K562 (cell line): ENCODE data around the gene HARS1. TPM values are rescaled to one million over a fixed set of nuclear protein-coding genes. Genes with fewer than 3 reads are reported as not detected.

Source experiments
- BCLAF1 ChIP-seq, 2 experiments: fragments of 450-650 bp in 1 of 2; IDR thresholded peaks; 2 replicates each; pipeline ENCODE4 v1.6.1; 2011 to 2017; ENCODE audit warnings: low read depth in 2 of 2, antibody characterized with exemption in 1 of 2, borderline replicate concordance in 1 of 2, low read length in 1 of 2, mild to moderate bottlenecking in 1 of 2, mixed read lengths in 1 of 2; ENCODE audit not compliant: control insufficient read depth in 1 of 2
- CHD4 ChIP-seq: fragments of 200-600 bp; sonication (generic); IDR thresholded peaks from 3 replicates; pipeline ENCODE4 v1.6.1; 2012; ENCODE audit warnings: low read depth, mild to moderate bottlenecking, mixed read lengths, low read length, inconsistent platforms; ENCODE audit not compliant: insufficient read depth, insufficient replicate concordance, poor library complexity, severe bottlenecking
- E2F1 ChIP-seq: sonication (generic); formaldehyde crosslinking; IDR thresholded peaks from 2 replicates; pipeline ENCODE4 v1.8.1; 2023; ENCODE audit warnings: mild to moderate bottlenecking, missing genetic modification reagents, moderate library complexity
- EGR1 ChIP-seq: fragments of 450-650 bp; conservative IDR thresholded peaks from 2 replicates; pipeline ENCODE4 v1.6.1; 2017; ENCODE audit warnings: mild to moderate bottlenecking
- ETV1 ChIP-seq: fragments of 450-650 bp; conservative IDR thresholded peaks from 2 replicates; pipeline ENCODE4 v1.6.1; 2016; ENCODE audit warnings: missing genetic modification characterization, control low read depth, low read depth, missing compliant biosample characterization
- IFI16 ChIP-seq: fragments of 250-450 bp; sonication (Bioruptor Pico); IDR thresholded peaks from 2 replicates; pipeline ENCODE4 v2.1.2; 2022; ENCODE audit warnings: mild to moderate bottlenecking, inconsistent platforms
- MAFF ChIP-seq: IDR thresholded peaks from 2 replicates; pipeline ENCODE4 v1.6.1; 2012; ENCODE audit warnings: low read length, improper control_type of control experiment
- NFIC ChIP-seq: fragments of 450-650 bp; IDR thresholded peaks from 2 replicates; pipeline ENCODE4 v1.6.1; 2017; ENCODE audit warnings: mild to moderate bottlenecking, inconsistent platforms
- POLR2A ChIP-seq: fragments of 450-650 bp; conservative IDR thresholded peaks from 2 replicates; pipeline ENCODE4 v1.6.1; 2016
- SAP30 ChIP-seq: fragments of 200-600 bp; sonication (generic); IDR thresholded peaks from 2 replicates; pipeline ENCODE4 v1.6.1; 2012; ENCODE audit warnings: borderline replicate concordance, low read depth, mild to moderate bottlenecking, moderate library complexity, low read length, control low read depth, inconsistent platforms; ENCODE audit not compliant: insufficient read depth, poor library complexity, severe bottlenecking
- ZBTB12 ChIP-seq: fragments of 250-450 bp; sonication (Bioruptor Pico); IDR thresholded peaks from 2 replicates; pipeline ENCODE4 v1.4.0; 2020
- ZC3H4 ChIP-seq: sonication (generic); formaldehyde crosslinking; IDR thresholded peaks from 2 replicates; pipeline ENCODE4 v1.9.0; 2021; ENCODE audit warnings: missing genetic modification reagents, borderline replicate concordance
- ZNF12 ChIP-seq: sonication (generic); formaldehyde crosslinking; IDR thresholded peaks from 2 replicates; pipeline ENCODE4 v1.4.0; 2020; ENCODE audit warnings: mild to moderate bottlenecking, missing genetic modification reagents
- ZNF274 ChIP-seq: IDR thresholded peaks from 2 replicates; pipeline ENCODE4 v1.6.1; 2011; ENCODE audit warnings: low read depth, mild to moderate bottlenecking, low read length, moderate library complexity, borderline replicate concordance
- ZNF584 ChIP-seq: fragments of 200-800 bp; sonication (Bioruptor generic); IDR thresholded peaks from 2 replicates; pipeline ENCODE4 v1.6.1; 2016; ENCODE audit warnings: low read depth, mild to moderate bottlenecking, missing genetic modification characterization, missing compliant biosample characterization
- ZZZ3 ChIP-seq: fragments of 450-650 bp; IDR thresholded peaks from 2 replicates; pipeline ENCODE4 v1.6.1; 2016; ENCODE audit warnings: antibody characterized with exemption, mild to moderate bottlenecking, moderate library complexity
- polyA plus RNA-seq, 8 experiments: library from polyadenylated mRNA; depleted of rRNA in 4 of 8; stranded (reverse) in 5 of 8; unstranded in 3 of 8; fragments of >200 nt; fragmentation: Nextera tagmentation in 2 of 8; fragmentation: Illumina TruSeq in 1 of 8; extraction: Ambion mirVana in 2 of 8; extraction: Trizol in 1 of 8; gene quantifications; 2 replicates each; pipeline versions ENCODE4 v1.2.1 to v1.2.3, GENCODE V29; 2011 to 2014; ENCODE audit warnings: inconsistent platforms in 1 of 8, missing spikeins in 1 of 8
- total RNA-seq, 7 experiments: library from RNA; depleted of rRNA in 6 of 7; stranded (reverse); fragments of >200 nt in 6 of 7; fragmentation: Illumina TruSeq in 2 of 7; extraction: Trizol in 2 of 7; gene quantifications; 2 replicates each; pipeline versions ENCODE4 v1.2.1 to v1.2.3, GENCODE V29; 2011 to 2021; ENCODE audit warnings: low replicate concordance in 1 of 7
- TF ChIP-seq, protein P1 (sequence below): fragments of 450-650 bp; formaldehyde crosslinking; IDR thresholded peaks from 2 replicates; pipeline ENCODE4 v1.4.0; 2020; ENCODE audit warnings: mild to moderate bottlenecking, moderate library complexity
- TF ChIP-seq, protein P2 (sequence below): sonication (generic); formaldehyde crosslinking; IDR thresholded peaks from 2 replicates; pipeline ENCODE4 v1.8.1; 2023; ENCODE audit warnings: mild to moderate bottlenecking, missing genetic modification reagents

HARS1 gene
- total and polyA plus RNA-seq, 9 of the 15 experiments (the other 6 are each of a cell fraction or from before 2014, with no cell fraction given), result 13.5 to 88.5 (median 75.2) TPM

DNA sequence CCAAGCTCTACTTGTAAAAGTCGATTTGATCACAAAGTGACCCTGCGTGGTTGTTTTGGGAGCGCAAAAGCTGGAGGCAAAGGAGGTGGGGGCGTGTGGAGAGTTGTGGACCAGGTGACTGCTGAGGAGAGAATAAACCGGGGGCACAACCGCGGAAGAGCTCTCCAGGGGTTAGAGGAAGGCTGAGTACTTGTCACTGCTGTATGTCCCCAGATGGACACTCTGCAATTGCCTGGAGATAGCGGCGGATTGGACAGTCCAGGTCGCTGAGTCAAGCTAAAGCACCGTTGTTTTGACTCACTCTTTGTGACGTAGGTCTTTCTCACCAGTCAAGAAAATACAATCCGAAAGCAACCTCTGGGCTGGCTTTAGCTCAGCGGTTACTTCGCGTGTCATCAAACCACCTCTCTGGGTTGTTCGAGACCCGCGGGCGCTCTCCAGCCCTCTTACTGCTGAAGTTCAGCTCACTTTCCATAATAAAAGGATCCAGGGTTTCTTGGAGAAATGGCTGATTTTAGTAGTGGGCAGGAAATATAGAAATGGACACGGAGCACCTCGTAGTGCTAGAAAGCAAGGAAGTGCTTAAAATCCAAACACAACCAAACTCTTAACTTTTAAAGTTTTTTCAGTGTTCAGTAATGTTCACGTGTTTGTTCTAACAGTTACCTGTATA lies 34.8 kb upstream of the HARS1 start (continued):
- TF ChIP-seq E2F1, result peak; percentile 89; the same call in 1 of the 2 replicates
- TF ChIP-seq IFI16 (CRISPR knock-in tag), result no peak
- TF ChIP-seq, protein P1, sequence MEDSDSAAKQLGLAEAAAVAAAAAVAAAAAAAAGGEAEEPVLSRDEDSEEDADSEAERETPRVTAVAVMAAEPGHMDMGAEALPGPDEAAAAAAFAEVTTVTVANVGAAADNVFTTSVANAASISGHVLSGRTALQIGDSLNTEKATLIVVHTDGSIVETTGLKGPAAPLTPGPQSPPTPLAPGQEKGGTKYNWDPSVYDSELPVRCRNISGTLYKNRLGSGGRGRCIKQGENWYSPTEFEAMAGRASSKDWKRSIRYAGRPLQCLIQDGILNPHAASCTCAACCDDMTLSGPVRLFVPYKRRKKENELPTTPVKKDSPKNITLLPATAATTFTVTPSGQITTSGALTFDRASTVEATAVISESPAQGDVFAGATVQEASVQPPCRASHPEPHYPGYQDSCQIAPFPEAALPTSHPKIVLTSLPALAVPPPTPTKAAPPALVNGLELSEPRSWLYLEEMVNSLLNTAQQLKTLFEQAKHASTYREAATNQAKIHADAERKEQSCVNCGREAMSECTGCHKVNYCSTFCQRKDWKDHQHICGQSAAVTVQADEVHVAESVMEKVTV (CRISPR knock-in tag), result no peak
- no peak for TF ChIP-seq ZNF12
- TF ChIP-seq ZZZ3, result no peak
- TF ChIP-seq ZNF274, result 0 out of 2 replicates have a peak, but pooled peaks have one; percentile 31
- peak; percentile 92 for TF ChIP-seq ZBTB12 (CRISPR knock-in tag)
- TF ChIP-seq POLR2A, result peak; percentile 74
- TF ChIP-seq ZC3H4 (CRISPR knock-in tag), result no peak
- TF ChIP-seq BCLAF1 (IDR thresholded peaks at IDR 0.05; ENCODE audit: borderline replicate concordance in 1 of 2, control insufficient read depth in 1 of 2, low read depth in 2 of 2, low read length in 1 of 2), result peak in 1 of 2 experiments; percentile 86; a peak in 1 of 4 replicates
- peak; percentile 82; the same call in 1 of the 2 replicates for TF ChIP-seq MAFF
- peak; percentile 47 for TF ChIP-seq ETV1 (tag)
- no peak for TF ChIP-seq SAP30
- TF ChIP-seq EGR1, result peak; percentile 59
- TF ChIP-seq ZNF584 (CRISPR knock-in tag), result no peak
- TF ChIP-seq CHD4, result no peak
- TF ChIP-seq NFIC, result peak; percentile 86
- TF ChIP-seq, protein P2, sequence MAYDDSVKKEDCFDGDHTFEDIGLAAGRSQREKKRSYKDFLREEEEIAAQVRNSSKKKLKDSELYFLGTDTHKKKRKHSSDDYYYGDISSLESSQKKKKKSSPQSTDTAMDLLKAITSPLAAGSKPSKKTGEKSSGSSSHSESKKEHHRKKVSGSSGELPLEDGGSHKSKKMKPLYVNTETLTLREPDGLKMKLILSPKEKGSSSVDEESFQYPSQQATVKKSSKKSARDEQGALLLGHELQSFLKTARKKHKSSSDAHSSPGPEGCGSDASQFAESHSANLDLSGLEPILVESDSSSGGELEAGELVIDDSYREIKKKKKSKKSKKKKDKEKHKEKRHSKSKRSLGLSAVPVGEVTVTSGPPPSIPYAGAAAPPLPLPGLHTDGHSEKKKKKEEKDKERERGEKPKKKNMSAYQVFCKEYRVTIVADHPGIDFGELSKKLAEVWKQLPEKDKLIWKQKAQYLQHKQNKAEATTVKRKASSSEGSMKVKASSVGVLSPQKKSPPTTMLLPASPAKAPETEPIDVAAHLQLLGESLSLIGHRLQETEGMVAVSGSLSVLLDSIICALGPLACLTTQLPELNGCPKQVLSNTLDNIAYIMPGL, result peak; percentile 84; the same call in 1 of the 2 replicates
